ENCODE measurements around the gene WRAP73.

Gene WRAP73

DNA sequence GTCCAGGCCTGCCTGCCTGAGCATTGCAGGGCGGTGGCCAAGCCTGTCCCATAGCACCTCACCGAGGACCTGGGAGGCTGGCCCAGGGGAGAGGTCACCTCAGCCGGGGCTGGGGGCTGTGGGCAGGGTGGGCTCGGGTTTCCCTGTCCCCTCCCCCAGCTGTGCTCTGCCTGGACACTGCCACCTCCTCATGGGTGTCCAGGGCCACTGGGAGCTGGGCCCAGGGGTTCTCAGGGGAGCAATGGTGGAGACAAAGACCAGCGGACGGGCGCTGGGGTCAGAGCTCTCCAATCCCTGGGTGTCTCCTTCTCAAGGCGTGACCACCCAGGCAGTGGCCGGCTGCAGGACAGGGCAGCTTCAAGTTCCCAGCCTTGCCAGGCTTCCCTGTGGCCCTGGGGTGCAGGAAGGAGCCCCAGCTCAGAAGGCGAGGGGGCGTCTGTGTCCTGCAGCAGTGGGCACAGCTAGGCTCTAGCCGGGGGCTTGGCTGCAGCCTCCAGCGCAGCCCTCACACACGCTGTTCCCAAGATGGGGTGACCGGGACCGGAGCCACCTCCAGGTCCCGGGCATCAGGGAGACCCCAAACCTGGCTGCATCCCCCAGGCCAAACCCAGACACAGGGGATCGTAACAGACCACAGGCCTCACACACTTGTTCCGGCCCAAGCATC, 31.5 kb upstream of the WRAP73 start:
- DNase-seq: no peak

DNA sequence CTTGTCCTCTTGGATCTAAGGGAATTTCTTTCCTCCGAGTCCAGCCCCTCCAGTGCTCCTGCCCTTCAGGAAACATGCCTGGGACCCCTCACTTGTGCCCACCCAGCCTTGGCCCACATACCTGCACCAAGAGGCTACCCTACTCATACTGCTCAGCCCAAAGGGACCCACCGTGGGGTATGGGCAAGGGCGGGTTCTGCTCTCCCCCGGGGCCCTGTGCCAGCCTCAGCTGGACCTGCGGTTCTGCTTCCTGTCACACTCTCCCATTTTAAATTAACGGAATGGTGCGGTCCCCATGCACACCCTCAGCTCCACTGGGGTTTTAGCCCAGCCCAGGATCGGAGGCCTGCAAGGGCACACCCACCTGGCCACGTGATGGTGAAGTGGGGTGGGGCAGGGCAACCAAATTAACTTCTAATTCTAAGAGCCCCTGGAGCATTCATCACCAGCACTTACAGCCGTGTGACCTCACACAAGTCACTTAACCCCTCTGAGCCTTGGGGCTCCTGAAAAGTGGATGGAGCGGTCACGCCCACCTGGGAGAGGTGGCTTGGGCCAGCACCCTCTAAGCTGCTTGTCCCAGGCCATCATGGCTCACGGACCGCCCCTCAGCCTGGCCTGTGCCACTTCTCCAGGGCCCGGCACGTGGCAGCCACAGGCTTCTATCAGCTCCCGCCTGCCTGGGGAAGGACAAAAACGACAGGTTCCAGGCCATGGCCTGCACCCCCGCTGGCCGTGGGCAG, 30.8 kb upstream of the WRAP73 start:
- no peak for DNase-seq

DNA sequence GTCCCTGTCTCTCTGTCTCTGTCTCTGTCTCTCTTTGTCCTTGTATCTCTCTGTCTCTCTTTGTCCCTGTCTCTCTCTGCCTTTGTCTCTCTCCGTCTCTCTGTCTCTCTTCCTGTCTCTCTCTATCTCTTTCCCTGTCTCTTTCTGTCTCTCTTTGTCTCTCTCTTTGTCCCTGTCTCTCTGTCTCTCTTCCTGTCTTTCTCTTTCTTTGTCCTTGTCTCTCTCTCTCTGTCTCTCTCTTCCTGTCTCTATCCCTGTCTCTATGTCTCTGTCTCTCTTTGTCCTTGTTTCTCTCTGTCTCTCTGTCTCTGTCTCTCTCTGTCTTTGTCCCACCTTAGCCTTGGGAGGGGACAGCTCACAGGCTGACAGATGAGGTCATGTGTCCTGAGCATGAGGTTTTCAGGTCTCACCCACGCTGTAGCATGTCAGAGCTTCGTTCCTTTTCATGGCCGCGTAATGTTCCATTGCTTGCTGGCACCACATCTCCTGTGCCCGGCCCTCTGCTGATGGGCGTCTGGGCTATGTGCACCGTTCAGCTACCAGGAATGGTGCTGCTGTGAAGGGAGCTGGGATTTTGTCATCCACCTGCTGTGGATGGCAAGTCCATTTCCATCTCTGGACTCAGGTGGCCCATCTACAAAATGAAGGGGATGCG, 30.0 kb upstream of the WRAP73 start:
- no peak for DNase-seq

DNA sequence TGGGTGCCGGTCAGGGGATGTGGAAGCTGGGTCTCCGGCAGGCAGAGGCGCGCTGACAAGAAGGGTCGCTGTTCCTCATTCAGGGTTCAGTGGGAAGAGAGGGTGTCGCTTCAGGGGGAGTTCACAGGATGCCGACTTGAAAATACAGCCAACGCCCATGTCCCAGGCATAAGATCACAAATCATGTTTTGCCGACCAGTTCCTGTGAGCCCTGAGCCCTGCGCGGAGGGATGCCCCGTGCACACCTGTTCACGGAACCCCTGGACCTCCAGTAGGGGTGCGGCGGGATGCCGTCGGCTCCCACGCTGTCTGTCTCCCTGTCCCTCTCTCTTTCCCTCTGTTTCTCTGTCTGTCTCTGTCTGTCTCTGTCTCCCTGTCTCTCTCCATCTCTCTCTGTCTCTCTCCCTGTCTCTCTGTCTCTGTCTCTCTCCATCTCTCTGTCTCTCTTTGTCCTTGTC, 29.2 kb upstream of the WRAP73 start:
- no peak for DNase-seq

DNA sequence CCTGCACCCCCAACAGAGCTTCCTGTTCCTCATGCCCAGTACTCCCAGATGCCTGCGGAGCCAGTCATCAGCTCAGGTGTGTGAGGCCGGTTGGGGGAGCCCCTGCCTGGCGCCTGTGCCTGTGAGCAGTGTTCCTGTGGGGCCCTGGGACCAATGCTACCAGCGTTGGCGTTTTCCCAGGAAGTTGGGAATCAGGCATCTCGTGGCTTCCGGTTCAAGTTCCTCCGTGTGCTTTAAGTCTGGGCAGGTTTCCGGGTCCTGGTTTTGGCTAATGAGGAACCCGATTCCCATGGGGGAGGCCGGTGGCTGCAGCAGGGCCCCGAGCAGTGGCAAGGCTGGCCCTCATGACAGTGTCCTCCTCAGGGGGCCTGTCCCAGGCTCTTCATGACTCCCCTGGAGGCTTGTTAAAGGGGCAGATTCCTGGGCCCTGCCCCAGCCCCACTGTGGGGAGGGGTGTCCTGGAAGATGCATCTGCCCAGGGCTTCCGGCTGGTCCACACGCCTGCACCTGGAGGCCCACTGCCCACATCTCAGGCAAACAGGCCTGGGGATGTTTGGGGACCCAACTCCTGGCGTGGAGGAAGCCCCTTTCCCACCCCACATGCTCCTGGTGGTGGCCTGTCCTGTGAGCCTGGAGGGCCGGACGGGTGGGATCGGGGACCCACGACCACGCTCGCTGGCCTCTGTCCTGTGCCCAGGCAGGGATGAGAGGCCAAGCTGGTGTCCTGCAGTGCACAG, 28.6 kb upstream of the WRAP73 start:
- no peak for DNase-seq

DNA sequence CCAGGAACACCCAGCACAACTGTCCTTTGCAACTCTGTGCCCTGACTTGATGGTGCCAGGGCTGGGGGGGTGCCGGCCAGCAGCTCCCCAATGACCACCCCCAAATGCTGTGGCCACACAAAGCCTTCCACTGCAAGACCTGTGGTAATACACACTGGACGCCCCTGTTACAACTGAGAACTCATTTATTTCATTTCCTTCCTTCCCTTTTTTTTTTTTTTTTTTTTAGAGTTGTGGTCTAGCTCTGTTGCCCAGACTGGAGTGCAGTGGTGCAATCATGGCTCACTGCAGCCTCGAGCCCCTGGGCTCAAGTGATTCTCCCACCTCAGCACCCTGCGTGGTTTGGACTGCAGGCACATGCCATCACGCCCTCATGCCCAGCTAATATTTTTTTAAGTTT, 27.6 kb upstream of the WRAP73 start:
- DNase-seq: no peak

DNA sequence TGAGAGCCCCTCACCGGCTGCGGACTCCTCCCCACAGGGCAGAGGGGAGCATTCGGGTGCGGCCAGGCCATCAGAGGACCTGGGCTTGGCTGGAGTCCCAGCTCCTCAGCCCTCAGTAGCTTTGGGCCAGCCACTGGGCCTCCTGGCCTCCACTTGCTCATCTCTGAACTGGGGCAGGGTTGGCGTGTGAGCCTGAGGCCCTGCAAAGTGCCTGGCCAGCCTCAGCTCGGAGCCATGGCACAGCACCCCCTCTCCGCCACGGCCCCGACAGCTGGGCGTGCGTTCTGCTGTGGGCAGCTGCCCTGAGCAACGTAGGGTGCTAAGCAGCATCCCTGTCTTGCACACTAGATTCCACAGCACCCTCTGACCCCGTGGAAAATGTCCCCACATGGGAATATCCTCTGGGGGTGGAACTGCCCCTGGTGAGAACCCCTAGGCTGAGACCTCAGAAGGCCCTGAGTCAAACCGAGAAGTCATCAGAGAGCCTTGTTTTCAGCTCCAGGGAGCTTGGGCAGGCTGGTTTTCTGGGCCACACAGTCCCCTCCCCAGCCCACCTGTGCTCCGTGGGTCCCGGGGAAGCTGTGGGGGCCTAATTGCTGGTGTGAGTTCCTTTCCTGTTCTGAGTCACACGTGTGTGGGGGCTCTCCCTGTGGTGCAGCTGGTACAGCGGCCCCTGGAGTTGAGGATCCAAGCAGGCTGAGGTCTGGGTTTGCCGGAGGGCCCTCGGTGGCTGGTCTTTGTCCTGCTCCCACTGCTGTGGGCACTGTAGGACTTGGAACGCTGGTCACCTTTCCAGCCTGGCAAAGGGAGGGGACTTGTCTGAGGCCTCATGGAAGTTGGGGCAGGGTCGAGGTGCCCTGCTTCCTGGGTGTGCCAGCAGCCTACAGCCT, 26.9 kb upstream of the WRAP73 start:
- DNase-seq: no peak

DNA sequence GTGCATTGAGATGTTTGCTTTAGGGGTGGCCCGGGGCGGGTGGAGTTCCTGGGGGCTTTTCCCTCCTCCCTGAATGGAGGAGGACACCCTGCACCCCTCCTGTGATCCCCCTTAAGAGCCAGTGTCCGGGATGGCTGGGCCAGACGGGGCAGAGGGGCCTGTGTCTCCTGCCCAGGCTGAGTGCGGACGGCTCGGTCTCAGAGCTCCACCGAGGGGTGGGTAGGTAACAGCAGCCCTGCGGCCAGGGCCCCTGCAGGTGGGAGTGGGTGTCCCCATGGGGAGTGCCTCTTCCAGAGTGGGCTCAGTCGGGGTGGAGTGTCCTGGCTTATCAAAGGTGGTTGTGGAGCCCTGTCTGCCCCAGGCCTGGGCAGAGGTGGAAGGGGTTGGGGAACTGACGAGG, 25.5 kb upstream of the WRAP73 start:
- DNase-seq: no peak

DNA sequence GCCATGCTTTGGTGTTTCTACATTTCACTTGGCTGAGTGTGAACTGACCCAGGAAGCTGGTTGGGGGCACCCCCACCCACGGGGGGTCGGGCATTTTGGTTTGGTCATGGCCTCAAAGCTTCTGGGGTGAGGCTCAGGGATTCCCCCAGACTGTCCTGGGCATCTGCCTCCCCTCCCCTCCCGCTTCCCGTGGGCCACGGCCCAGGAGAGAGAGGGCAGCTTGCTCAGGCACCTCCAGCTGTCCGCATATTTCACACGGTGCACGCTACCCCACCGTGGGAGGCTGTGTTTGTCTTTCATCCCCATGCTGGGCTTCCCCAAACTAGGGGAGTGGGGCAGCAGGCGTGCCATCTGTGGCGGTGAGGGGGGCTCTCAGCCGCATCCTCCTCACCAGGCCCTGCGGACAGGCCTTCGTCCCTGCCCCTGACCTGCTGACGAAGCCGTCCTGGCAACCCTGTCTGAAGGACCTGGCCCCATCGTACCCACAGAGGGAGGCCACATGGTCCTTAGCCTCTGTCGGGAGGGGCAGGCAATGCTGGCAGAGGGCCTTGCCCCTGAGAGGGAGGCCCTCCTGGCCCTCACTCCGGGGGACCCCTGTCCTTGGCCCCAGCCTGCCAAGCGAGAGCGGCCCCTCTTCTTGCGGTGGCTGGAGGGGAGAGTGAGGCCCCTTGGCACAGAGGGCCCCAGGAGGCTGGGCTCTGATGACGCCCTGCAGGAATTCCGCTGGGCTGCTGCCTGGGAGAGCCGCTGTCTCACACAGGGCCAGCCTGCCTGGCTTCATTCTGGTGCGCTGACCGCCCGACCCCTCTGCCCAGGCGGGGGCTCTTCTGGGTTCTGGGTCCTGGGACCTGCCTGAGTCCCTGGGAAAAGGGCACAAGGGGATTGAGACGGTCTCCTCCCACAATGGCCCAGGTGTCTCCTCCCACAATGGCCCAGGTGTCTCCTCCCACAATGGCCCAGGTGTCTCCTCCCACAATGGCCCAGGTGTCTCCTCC, 24.5 kb upstream of the WRAP73 start:
- peak in 1 of 2 experiments; percentile 26 for DNase-seq

DNA sequence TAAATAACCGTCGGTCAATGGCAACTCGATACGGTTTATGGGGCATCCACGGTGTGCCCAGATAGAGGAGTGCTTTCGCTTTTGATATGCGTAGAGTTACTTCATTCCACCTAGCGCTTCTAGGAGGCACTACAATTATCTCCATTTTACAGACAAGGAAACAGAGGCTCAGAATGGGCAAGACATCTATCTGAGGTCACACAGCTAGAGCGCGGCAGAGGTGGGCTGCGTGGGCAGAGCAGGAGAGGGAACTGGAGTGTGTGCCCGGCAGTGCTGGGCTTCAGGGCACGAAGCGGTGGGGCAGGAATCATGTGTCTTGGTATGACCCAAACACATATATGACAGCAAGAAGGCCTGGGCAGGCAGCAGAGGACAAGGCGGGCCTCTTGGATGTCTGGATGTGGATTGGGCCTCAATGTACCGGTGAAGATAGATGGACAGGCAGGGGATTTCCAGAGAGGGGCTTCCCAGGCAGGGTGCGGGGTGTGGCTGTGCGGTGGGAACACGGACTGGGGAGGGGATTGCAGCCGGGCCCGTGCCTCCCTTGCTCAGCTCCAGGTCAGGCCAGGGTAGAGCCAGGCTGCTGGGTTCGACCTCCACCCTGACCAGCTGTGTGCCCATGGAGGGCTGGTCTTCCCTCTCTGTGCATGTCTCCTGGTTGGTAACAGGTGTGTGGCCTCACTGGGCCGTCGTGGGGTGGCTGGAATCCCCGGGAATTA, 23.6 kb upstream of the WRAP73 start:
- no peak for DNase-seq

DNA sequence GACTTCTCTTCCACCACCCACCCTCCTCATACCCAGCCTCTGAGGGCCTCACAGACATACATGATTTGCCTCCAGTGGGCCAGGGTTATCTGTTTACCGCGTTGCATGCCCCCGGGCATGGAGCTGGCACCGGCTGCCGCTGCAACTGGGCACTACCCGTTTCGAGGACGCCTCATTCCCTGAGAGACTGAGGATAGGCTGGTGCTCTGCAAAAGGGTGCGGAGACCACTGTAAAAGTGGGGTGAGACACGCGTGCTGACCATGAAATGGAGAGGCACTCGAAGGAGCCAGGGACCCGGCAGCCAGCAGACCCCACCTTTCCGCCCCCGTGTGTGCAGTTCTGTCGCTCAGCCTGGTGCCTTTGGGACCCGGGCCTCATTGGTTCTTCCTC, 23.1 kb upstream of the WRAP73 start:
- DNase-seq: no peak

DNA sequence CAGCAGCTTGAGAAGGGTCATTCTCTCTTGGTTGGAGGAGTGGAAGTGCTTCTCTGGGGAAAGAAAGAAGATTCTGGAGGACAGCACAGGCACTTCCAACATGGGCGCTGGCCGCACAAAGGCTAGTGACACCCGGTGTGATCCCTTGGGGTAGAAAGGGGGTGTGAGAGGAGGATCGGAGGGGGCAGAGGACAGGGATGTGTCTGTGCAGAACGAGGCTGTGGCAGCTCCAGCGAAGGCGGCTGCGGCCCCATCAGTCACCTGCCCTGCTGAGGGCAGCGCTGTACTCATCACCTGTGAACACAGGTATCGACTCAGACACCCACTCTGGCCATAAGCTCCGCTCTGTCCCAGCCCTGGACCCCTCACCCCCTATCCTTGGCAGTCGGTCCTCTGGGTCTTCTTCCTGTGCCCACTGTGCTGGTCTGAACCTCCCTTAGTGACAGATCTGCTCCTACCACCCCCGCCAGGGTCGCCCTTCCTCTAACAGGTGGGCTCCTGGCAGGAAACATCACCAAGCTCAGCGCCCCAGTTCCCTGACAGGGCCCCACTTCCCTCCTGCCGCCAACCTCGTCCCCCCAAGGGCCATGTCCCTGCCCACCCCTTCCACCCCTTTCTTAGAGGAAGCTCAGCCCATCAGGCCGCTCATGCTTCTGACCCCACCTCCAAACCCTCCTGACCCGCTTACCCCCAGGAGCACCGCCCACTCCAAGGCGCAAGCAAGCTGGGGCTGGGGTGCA, 22.5 kb upstream of the WRAP73 start:
- DNase-seq: no peak

DNA sequence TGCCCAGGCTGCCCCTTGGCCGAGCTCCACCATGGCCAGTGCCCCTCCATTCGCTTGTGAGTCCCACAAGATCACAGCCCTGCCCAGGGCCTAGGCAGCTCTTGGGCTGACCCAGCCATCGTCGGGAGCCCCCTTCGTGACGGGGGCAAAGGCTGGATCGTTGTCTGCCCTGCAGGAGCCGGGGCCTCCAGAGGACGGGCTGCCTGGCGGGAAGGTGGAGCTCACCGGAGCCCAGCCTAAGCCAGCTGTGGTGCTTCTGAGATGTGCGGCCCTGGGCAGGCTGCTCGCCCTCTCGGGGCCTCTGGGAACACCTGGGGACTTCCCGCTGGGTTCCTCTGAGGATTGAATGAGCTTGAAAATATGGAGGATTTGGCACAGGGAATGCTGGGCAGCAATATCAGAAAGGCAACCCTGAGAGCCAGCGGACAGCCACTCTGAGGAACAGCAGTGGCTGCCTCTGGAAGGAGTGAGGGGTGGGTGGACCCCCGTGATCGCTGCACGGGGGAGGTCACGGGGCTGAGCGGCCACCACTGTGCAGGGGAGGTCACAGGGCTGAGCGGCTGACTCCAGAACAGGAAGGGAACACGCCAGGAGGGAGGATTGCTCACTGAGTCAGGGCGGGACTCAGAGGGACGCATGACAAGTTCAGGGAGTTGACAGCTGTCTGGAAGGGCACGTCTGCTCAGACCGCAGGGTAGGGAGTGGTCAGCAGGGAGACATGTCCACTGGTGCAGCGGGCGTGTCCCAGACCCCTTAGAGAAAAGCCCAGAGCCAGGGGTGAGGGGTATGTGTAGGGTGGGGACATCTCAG, 21.7 kb upstream of the WRAP73 start:
- no peak for DNase-seq

DNA sequence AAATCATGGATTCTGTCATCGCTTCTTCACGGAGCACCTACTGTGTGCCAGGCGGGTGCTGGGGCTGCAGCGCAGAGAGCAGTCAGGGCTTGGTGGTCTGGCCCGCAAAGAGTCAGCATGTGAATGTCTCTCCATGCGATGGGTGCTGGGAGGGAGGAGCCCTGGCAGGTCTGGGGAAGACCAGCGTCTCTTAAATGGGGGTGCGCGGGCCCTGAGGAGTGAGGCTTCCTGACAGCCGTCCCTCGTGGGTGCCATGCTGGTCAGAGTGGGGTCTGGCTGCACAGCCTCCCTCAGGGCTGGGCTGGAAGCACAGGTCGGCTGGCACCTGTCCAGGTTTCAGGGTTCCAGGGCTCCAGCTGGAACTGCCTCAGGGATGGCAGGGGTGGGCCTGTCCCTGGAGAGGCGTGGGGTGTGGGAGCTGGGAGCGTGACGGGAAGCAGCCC, 20.9 kb upstream of the WRAP73 start:
- no peak for DNase-seq

DNA sequence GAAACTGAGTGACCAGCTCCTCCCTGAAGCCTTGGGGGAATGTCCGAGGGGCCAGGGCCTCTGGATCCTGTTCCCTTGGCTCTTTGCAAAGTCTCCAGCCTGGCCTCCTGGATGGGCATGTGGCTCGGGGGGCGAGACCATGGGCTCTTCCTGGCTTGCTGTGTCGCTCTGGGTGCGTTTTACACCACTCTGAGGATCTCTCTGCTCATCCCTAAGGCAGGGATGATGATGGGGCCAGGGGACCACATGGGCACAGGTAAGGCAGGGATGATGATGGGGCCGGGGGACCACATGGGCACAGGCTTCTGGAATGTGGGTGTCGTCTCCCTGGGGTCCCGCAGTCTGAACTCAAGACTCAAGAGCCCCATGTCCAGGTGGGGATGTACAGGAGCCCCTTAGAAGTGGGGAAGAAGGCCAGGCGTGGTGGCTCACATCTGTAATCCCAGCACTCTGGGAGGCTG, 20.1 kb upstream of the WRAP73 start:
- no peak for DNase-seq

DNA sequence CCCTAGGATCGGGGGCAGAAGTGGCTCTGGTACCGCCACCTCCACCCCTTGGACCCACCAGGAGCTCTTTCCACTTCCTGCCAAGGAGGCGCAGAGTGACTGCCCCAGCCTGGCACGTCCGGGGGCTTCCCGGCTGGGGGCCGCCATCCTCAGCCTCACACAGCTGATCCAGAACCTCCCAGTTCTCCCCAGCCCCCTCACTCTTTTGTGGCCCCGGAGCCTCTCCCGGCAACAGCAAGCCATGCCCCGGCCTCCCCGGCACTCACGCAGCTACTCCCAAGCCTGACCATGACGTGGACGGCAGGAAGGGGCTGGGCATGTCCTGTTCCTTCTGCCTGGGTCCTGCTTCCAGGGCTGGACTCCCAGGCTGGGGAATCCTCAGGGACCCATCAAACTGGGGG, 19.5 kb upstream of the WRAP73 start:
- no peak for DNase-seq

DNA sequence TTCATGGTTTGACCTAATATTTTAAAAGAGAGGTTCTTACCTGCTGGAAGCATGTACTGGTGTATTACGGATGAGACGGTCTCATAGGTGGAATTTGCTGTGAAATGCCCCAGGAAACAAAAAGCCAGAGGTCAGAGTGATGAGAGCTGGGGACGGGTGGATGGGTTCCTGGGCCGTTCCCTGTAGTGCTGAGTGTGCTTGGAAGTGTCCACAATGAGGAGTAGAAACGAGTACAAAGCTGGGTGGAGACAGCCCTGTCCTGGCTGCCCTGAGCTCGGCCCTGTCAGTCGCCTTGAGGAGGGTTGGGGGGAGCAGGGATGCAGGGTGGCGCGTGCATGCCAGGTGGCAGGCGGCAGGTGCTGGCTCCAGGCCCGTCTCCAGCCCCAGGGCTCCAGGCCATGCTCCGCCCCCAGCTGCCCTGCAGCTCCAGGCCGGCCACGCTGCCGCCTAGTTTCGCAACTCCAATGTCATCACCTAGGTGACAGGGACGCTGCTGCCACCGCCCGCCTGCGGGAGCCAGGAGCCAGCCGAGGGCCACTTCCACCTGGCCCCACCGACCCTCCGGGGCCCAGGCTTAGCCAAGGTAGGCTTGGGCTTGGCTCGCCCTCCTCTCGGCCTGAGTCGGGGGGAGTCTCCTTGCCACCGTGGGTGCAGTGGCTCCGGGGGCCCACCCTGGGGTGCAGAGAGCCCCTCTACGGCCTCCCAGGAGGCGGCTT, 18.8 kb upstream of the WRAP73 start:
- peak in 1 of 2 experiments; percentile 53 for DNase-seq

DNA sequence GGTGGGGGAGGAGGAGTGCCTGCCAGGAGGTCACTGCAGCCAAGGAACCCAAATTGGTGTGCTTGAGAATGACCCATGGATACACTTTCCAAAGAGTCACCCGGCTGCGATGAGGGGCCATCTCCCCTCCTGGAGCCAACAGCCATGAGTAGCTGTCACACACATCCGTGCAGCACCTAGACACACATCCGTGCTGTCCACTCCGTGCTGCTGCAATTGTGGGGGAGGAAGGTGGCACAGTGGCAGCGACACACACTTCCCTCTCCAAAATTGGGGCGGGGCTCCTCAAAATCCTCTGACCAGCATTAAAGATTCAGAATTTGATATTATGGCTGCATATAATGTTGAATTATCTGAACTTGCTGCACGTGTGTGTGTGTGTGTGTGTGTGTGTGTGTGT, 18.2 kb upstream of the WRAP73 start:
- DNase-seq: no peak

All from NCI-H446 (cell line).